ENCODE data around the gene CFHR2. TPM values are rescaled to one million over a fixed set of nuclear protein-coding genes. Genes with fewer than 3 reads are reported as not detected.
"Not testable (repeated sequence)": the region's sequence is repeated elsewhere in the genome, so short reads cannot be mapped to it uniquely, and the experiment has no call there.

CFHR2 gene
- total RNA-seq, 2 experiments from 2014 or later = not detected

DNA sequence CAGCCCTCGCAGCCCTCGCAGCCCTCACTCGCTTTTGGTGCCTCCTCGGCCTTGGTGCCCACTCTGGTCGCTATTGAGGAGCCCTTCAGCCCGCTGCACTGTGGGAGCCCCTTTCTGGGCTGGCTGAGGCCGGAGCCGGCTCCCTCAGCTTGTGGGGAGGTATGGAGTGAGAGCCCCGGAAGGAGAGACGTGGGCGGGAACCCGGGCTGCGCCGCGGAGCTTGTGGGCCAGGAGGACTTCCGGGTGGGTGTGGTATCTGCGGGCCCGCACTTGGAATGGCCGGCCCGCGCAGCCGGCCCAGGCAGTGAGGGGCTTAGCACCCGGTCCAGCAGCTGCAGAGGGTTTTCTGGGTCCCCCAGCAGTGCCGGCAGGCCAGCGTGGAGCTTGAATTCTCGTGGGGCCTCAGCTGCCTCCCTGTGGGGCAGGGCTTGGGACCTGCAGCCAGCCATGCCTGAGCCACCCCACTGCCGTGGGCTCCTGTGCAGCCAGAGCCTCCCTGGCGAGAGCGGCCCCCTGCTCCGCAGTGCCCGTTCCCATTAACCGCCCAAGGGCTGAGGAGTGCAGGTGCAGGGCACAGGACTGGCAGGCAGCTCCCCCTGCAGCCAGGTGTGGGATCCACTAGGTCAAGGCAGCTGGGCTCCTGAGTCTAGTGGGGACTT lies 9.9 kb upstream of the CFHR2 start:
- intact Hi-C loops (cut with micrococcal nuclease) = no loop called here
- POLR2A ChIA-PET = no interaction called here
- peaks cover 3% of the 10 kb centered on the region for H3K9me3 Mint-ChIP-seq
- no peak for DNase-seq
- H3K27ac Mint-ChIP-seq = no peak overlapping the region
- H3K4me1 Mint-ChIP-seq (ENCODE audit: low read depth) = no peaks in the 10 kb centered on the region
- CTCF ChIA-PET = no interaction called here
- no peaks in the 10 kb centered on the region for H3K36me3 Mint-ChIP-seq (ENCODE audit: low read depth)
- no peaks in the 10 kb centered on the region for H3K27me3 Mint-ChIP-seq
- no peak for ATAC-seq
- no peak overlapping the region for H3K4me3 Mint-ChIP-seq
- TF ChIP-seq CTCF (IDR thresholded peaks at IDR 0.05) = no peak

DNA sequence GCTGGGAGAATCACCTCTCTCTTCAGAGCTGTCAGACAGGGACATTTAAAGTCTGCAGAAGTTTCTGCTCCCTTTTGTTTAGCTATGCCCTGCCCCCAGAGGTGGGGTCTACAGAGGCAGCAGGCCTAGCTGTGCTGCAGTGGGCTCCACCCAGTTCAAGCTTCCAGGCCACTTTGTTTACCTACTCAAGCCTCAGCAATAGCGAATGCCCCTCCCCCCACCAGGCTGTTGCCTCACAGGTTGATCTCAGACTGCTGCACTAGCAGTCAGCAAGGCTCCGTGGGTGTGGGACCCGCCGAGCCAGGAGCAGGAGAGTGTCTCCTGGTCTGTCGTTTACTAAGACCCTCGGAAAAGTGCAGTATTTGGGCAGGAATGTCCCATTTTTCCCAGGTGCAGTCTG lies 2.1 kb upstream of the CFHR2 start:
- H3K27me3 Mint-ChIP-seq; ATAC-seq; DNase-seq; H3K36me3 Mint-ChIP-seq (ENCODE audit: low read depth); CTCF ChIA-PET; H3K4me1 Mint-ChIP-seq (ENCODE audit: low read depth); POLR2A ChIA-PET; H3K9me3 Mint-ChIP-seq; H3K4me3 Mint-ChIP-seq; H3K27ac Mint-ChIP-seq; intact Hi-C loops (cut with micrococcal nuclease): not testable (repeated sequence)

- Mint-ChIP-seq H3K36me3 (ENCODE audit: low read depth) (no peaks in the 10 kb centered on the region), H3K27ac (no peak overlapping the region), H3K27me3 (no peaks in the 10 kb centered on the region), H3K9me3 (peaks cover 2% of the 10 kb centered on the region), H3K4me3 (no peak overlapping the region), H3K4me1 (ENCODE audit: low read depth) (no peaks in the 10 kb centered on the region)
- POLR2A ChIA-PET = no interaction called here
- CTCF ChIA-PET = no interaction called here
- DNase-seq (no peak), ATAC-seq (no peak)
- intact Hi-C loops (cut with micrococcal nuclease) = no loop called here
- no peak for TF ChIP-seq CTCF (IDR thresholded peaks at IDR 0.05)
Measured at GRCh38 chr1:196951711-196952394, 8.3 kb downstream of the CFHR2 start.

DNA sequence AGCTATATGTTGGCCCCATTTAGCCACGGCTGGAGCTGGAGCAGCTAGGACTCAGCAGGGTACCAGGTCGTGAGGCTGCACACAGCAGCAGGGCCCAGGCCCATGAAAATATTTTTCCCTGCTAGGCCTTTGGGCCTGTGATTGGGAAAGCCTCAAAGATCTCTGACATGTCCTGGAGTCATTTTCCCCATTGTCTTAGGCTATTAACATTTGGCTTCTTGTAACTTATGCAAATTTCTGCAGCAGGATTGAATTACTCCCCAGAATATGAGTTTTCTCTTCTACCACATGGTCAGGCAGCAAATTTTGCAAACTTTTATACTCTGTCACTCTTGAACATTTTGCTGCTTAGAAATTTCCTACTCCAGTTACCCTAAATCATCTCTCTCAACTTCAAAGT lies 11.2 kb downstream of the CFHR2 start:
- Mint-ChIP-seq H3K27me3 (no peaks in the 10 kb centered on the region), H3K27ac (no peak overlapping the region), H3K9me3 (peaks cover 2% of the 10 kb centered on the region), H3K36me3 (ENCODE audit: low read depth) (no peaks in the 10 kb centered on the region), H3K4me3 (no peak overlapping the region), H3K4me1 (ENCODE audit: low read depth) (no peaks in the 10 kb centered on the region)
- ChIA-PET POLR2A (no interaction called here), CTCF (no interaction called here)
- ATAC-seq (no peak), DNase-seq (no peak)
- TF ChIP-seq CTCF (IDR thresholded peaks at IDR 0.05) = no peak
- intact Hi-C loops (cut with micrococcal nuclease) = no loop called here

- no peak for TF ChIP-seq CTCF (IDR thresholded peaks at IDR 0.05)
Measured at GRCh38 chr1:196955926-196956325, 12.4 kb downstream of the CFHR2 start.

More at GRCh38 chr1:196955926-196956325, 12.4 kb downstream of the CFHR2 start:
- ChIA-PET CTCF (no interaction called here), POLR2A (no interaction called here)
- Mint-ChIP-seq H3K27ac (no peak overlapping the region), H3K4me1 (ENCODE audit: low read depth) (no peaks in the 10 kb centered on the region), H3K4me3 (no peak overlapping the region), H3K36me3 (ENCODE audit: low read depth) (no peaks in the 10 kb centered on the region), H3K27me3 (no peaks in the 10 kb centered on the region), H3K9me3 (peaks cover 2% of the 10 kb centered on the region)
- DNase-seq (no peak), ATAC-seq (no peak)
- intact Hi-C loops (cut with micrococcal nuclease) = no loop called here
